Lower lobe of right lung (tissue), 2 donors: Measurements from ENCODE around the gene INPP4B. TPM values are rescaled to one million over a fixed set of nuclear protein-coding genes. Genes with fewer than 3 reads are reported as not detected.

Experiments
- ATAC-seq, 2 donors: fragments of 200-7000 bp; cut with Tn5 transposase; one replicate each; pipeline ENCODE4 v1.9.1; 2020 to 2022; ENCODE audit warnings: mild to moderate bottlenecking in 2 of 2, moderate library complexity in 2 of 2
- DNase-seq: peaks from one replicate; pipeline ENCODE4 v3.0.0-alpha.2; 2020
- H3K27ac ChIP-seq: fragments of 200-600 bp; one replicate; pipeline ENCODE4 v1.8.0; 2022
- H3K27me3 ChIP-seq: fragments of 200-600 bp; one replicate; pipeline ENCODE4 v1.8.0; 2022; ENCODE audit warnings: low read depth
- H3K36me3 ChIP-seq: fragments of 200-600 bp; one replicate; pipeline ENCODE4 v1.8.0; 2022; ENCODE audit warnings: mild to moderate bottlenecking
- H3K4me1 ChIP-seq: fragments of 200-600 bp; one replicate; pipeline ENCODE4 v1.8.0; 2022
- H3K4me3 ChIP-seq: fragments of 200-600 bp; one replicate; pipeline ENCODE4 v1.8.0; 2022; ENCODE audit warnings: mild to moderate bottlenecking
- H3K9me3 ChIP-seq: fragments of 200-600 bp; one replicate; pipeline ENCODE4 v1.8.0; 2022
- CTCF ChIP-seq: fragments of 200-600 bp; IDR thresholded peaks from one replicate; pipeline ENCODE4 v1.8.0; 2022; ENCODE audit warnings: antibody characterized with exemption, mild to moderate bottlenecking
- intact Hi-C: fragments of 100-400 bp; cut with DNase I; formaldehyde crosslinking; loops from one replicate; pipeline ENCODE4 v1.11.0; 2022
- total RNA-seq: library from RNA; stranded (reverse); fragmentation: NEBNext Ultra II Directional; extraction: Animal tissue kit (Norgen Biotek cat#: 25700); gene quantifications from one replicate; pipeline ENCODE4 v1.2.1, GENCODE V29; 2021
- donor health status: DM: no; HTN: yes; CAD: no; lungs with severe emphysema.

The INPP4B gene
- total RNA-seq, 1 donor from 2014 or later = 12.1 TPM

GRCh38 chr4:142428715-142429114 lies 417.4 kb downstream of the INPP4B start:
- Histone ChIP-seq H3K9me3 (no peaks in the 10 kb centered on the region), H3K36me3 (no peaks in the 10 kb centered on the region), H3K27me3 (no peaks in the 10 kb centered on the region), H3K27ac (no peak overlapping the region), H3K4me3 (no peak overlapping the region), H3K4me1 (no peaks in the 10 kb centered on the region)
- TF ChIP-seq CTCF = no peak
- no peak for ATAC-seq
- no peak for DNase-seq
- intact Hi-C loops = no loop called here

DNA sequence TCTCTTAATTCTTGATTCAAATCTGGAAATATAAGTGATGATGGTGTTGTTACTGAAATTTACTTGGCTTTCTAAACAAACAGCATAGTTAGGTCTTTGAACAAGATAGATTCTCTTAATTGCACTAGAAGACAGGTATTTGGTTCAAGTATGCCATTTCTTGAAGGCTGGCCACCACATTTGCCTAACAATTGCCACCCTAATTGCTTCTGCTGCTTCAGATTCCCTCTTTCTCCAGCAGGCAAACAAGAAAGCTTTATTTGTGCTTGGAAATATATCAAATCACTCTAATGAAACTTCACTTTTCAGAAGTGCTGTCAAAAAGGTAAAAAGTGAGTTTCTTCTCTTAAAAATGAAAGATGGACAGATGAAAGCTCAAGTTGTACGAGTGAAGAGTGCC lies 418.6 kb downstream of the INPP4B start:
- no peaks in the 10 kb centered on the region for H3K9me3 ChIP-seq
- H3K4me1 ChIP-seq = no peaks in the 10 kb centered on the region
- intact Hi-C loops = no loop called here
- no peak overlapping the region for H3K27ac ChIP-seq
- ATAC-seq = no peak
- no peak for DNase-seq
- H3K27me3 ChIP-seq = no peaks in the 10 kb centered on the region
- no peak for TF ChIP-seq CTCF
- H3K36me3 ChIP-seq = no peaks in the 10 kb centered on the region
- H3K4me3 ChIP-seq = no peak overlapping the region

DNA sequence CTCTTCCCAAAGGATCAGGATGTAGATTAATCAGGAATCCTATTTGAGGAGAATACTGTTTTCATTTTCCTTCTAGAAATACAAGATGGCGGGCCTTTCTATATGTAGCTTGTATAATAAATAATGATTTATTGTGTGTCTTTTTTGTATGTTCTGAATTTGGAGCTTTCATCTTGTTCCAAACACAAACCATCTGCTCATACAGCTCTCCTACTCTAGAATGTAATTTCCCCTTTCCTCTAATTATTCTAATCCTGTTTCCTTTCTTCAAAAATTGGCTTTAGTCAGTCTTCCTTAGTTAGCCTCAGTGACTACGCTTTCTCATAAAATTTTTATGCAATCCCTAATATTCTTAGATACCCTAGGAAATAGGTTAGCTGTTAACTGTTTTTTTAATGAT lies 422.2 kb downstream of the INPP4B start:
- Histone ChIP-seq H3K27ac (no peak overlapping the region), H3K36me3 (no peaks in the 10 kb centered on the region), H3K4me1 (no peaks in the 10 kb centered on the region), H3K27me3 (no peaks in the 10 kb centered on the region), H3K9me3 (no peaks in the 10 kb centered on the region), H3K4me3 (no peak overlapping the region)
- intact Hi-C loops = no loop called here
- no peak for ATAC-seq
- no peak for TF ChIP-seq CTCF
- DNase-seq = no peak

DNA sequence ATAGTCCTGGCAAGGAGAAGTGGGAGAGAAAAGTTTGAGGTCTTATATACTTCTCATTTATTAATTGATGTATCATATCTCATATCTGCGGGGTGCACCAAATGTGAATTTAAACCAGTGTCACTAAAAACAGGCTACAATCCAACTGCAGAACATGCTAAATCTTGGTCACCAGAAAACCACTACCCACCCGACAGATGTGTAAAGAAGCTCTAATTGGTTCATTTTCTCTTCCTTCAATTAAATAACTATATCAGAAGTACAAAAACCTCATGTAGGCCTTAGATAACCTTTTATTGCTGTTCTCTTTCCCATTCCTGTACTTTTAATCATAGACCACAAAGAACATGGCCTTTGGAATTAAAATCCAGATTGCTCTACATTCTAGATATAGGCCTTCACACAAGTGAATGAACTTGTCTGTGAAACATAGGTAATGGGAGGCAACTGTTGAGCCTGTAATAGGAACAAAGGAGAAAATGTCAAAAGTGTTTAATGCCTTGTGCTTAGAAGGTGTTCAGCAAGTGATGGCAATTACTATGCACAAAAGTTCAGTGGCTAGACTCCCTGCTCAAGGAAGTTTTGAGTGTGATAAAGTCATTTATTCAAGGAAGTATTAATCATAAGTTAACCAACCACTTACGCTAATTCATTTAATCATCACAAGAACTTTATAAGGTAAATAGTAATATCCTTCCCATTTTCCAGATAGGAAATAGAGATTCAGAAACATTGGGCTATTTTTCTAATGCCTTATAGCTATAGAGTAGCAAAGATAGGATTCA lies 425.6 kb downstream of the INPP4B start:
- Histone ChIP-seq H3K36me3 (no peaks in the 10 kb centered on the region), H3K4me1 (no peaks in the 10 kb centered on the region), H3K27me3 (no peaks in the 10 kb centered on the region), H3K27ac (no peak overlapping the region), H3K9me3 (no peaks in the 10 kb centered on the region), H3K4me3 (no peak overlapping the region)
- intact Hi-C loops = no loop called here
- ATAC-seq (no peak), DNase-seq (no peak)
- no peak for TF ChIP-seq CTCF

GRCh38 chr4:142419712-142420111 lies 426.4 kb downstream of the INPP4B start:
- no peaks in the 10 kb centered on the region for H3K27me3 ChIP-seq
- H3K36me3 ChIP-seq = no peaks in the 10 kb centered on the region
- intact Hi-C loops = no loop called here
- DNase-seq = no peak
- no peaks in the 10 kb centered on the region for H3K9me3 ChIP-seq
- H3K27ac ChIP-seq = no peak overlapping the region
- no peak for ATAC-seq
- no peak for TF ChIP-seq CTCF
- no peak overlapping the region for H3K4me3 ChIP-seq
- H3K4me1 ChIP-seq = no peaks in the 10 kb centered on the region
